Gastrocnemius medialis (tissue), 4 donors: ENCODE results near the gene SARS2. TPM values are rescaled to one million over a fixed set of nuclear protein-coding genes. Genes with fewer than 3 reads are reported as not detected.

ENCODE experiments used
- ATAC-seq, 2 donors: fragments of 150-250 bp; one replicate each; pipeline ENCODE4 v1.9.1; 2016
- DNase-seq, 2 donors: peaks; one replicate each; pipeline ENCODE4 v3.0.0-alpha.2; 2019
- H3K27ac ChIP-seq, 4 donors: fragments of 200-600 bp; sonication (generic); 1 replicate in 1 of 4; 2 replicates in 3 of 4; pipeline ENCODE4 v1.5.1; 2016 to 2018; ENCODE audit warnings: mild to moderate bottlenecking in 2 of 4, moderate library complexity in 1 of 4
- H3K27me3 ChIP-seq, 3 donors: fragments of 200-600 bp; sonication (generic) in 2 of 3; 1 replicate in 1 of 3; 2 replicates in 2 of 3; pipeline versions ENCODE4 v1.5.1 to v1.6.0; 2016 to 2019; ENCODE audit warnings: mild to moderate bottlenecking in 1 of 3, moderate library complexity in 1 of 3
- H3K36me3 ChIP-seq, 2 donors: fragments of 200-600 bp; sonication (generic) in 1 of 2; one replicate each; pipeline ENCODE4 v1.5.1; 2017 to 2018
- H3K4me1 ChIP-seq, 2 donors: fragments of 200-600 bp; sonication (generic) in 1 of 2; one replicate each; pipeline ENCODE4 v1.5.1; 2016 to 2017; ENCODE audit warnings: mild to moderate bottlenecking in 2 of 2
- H3K4me3 ChIP-seq, 4 donors: fragments of 200-600 bp; sonication (generic) in 3 of 4; 1 replicate in 1 of 4; 2 replicates in 3 of 4; pipeline ENCODE4 v1.5.1; 2016 to 2019; ENCODE audit warnings: mild to moderate bottlenecking in 2 of 4
- H3K9me3 ChIP-seq, 3 donors: fragments of 200-600 bp; sonication (generic) in 2 of 3; 1 replicate in 1 of 3; 2 replicates in 2 of 3; pipeline ENCODE4 v1.5.1; 2016 to 2019
- CTCF ChIP-seq, 5 experiments: fragments of 450-650 bp in 3 of 5; fragments of 200-600 bp in 2 of 5; sonication (generic) in 2 of 5; IDR thresholded peaks in 4 of 5; conservative IDR thresholded peaks in 1 of 5; 1 replicate in 4 of 5; 2 replicates in 1 of 5; pipeline ENCODE4 v1.5.1; 2016 to 2019; ENCODE audit warnings: antibody characterized with exemption in 5 of 5, mild to moderate bottlenecking in 3 of 5, moderate library complexity in 3 of 5
- POLR2A ChIP-seq, 2 donors: fragments of 450-650 bp; IDR thresholded peaks; one replicate each; pipeline ENCODE4 v1.6.1; 2017; ENCODE audit warnings: antibody characterized with exemption in 2 of 2, mild to moderate bottlenecking in 2 of 2, moderate library complexity in 2 of 2
- in situ Hi-C, 4 donors: fragments of 200-750 bp; cut with MboI; loops; one replicate each; pipeline versions ENCODE4 v1.15.0 to v1.8.0; 2017; ENCODE audit warnings: low sequenced_read_pairs in 4 of 4
- intact Hi-C: fragments of 100-400 bp; cut with DNase I; formaldehyde crosslinking; loops from one replicate; pipeline ENCODE4 v1.15.1; 2023; ENCODE audit warnings: low total_unique reads
- total RNA-seq, 4 donors: library from RNA; depleted of rRNA; stranded (reverse); fragments of >200 nt; gene quantifications; one replicate each; pipeline versions ENCODE4 v1.1.0 to v1.2.3, GENCODE V29; 2016

The SARS2 gene
- total RNA-seq, 4 donors from 2014 or later = 12.1 to 30.0 (median 27.8) TPM

GRCh38 chr19:38919837-38920601, 10.5 kb downstream of the SARS2 start:
- Histone ChIP-seq H3K4me1 (no peaks in the 10 kb centered on the region), H3K9me3 (no peaks in the 10 kb centered on the region), H3K27ac (no peak overlapping the region), H3K27me3 (no peaks in the 10 kb centered on the region), H3K36me3 (peaks cover 0 to 16% of the 10 kb centered on the region in 2 donors), H3K4me3 (no peak overlapping the region)
- DNase-seq = no peak
- in situ Hi-C loops = loop anchor here in 2 of 4 donors (10.0 to 25.0 kb wide), 2 partner anchors 183 to 515 kb away; partner anchors contain the start of genes CAPN12 (in 2 of the 2) and FAM98C (in 1 of the 2)
- ATAC-seq = no peak
- intact Hi-C loops = no loop called here
- TF ChIP-seq POLR2A (IDR thresholded peaks at IDR 0.05) (no peak), CTCF (IDR thresholded peaks at IDR 0.05 in 4 of 5, conservative IDR thresholded peaks at IDR 0.05 in 1 of 5) (no peak)

- H3K4me1 ChIP-seq = no peaks in the 10 kb centered on the region
- H3K36me3 ChIP-seq = peaks cover 0 to 9% of the 10 kb centered on the region in 2 donors
- H3K27me3 ChIP-seq = no peaks in the 10 kb centered on the region
- DNase-seq (no peak), ATAC-seq (no peak)
- intact Hi-C loops (no loop called here), in situ Hi-C loops (loop anchor here in 2 of 4 donors (25.0 kb wide), 1 partner anchor 181 kb away; the partner anchor contains the start of gene CAPN12 (in 2 of the 2))
- no peak overlapping the region for H3K27ac ChIP-seq
- H3K9me3 ChIP-seq = no peaks in the 10 kb centered on the region
- TF ChIP-seq POLR2A (IDR thresholded peaks at IDR 0.05) (no peak), CTCF (IDR thresholded peaks at IDR 0.05 in 4 of 5, conservative IDR thresholded peaks at IDR 0.05 in 1 of 5) (no peak)
- H3K4me3 ChIP-seq = no peak overlapping the region
These were observed 12.0 kb downstream of the SARS2 start for GRCh38 chr19:38918526-38918925.

GRCh38 chr19:38917921-38918491, 12.6 kb downstream of the SARS2 start:
- intact Hi-C loops (no loop called here), in situ Hi-C loops (loop anchor here in 2 of 4 donors (25.0 kb wide), 1 partner anchor 181 kb away; the partner anchor contains the start of gene CAPN12 (in 2 of the 2))
- no peaks in the 10 kb centered on the region for H3K9me3 ChIP-seq
- no peak for DNase-seq
- H3K27me3 ChIP-seq = no peaks in the 10 kb centered on the region
- TF ChIP-seq POLR2A (IDR thresholded peaks at IDR 0.05) (no peak), CTCF (IDR thresholded peaks at IDR 0.05 in 4 of 5, conservative IDR thresholded peaks at IDR 0.05 in 1 of 5) (no peak)
- no peak for ATAC-seq
- H3K36me3 ChIP-seq = peaks cover 0 to 9% of the 10 kb centered on the region in 2 donors
- H3K4me3 ChIP-seq = no peak overlapping the region
- H3K27ac ChIP-seq = no peak overlapping the region
- H3K4me1 ChIP-seq = no peaks in the 10 kb centered on the region

- in situ Hi-C loops = loop anchor here in 2 of 4 donors (25.0 kb wide), 1 partner anchor 180 kb away; the partner anchor contains the start of gene CAPN12 (in 2 of the 2)
- no peak overlapping the region for H3K27ac ChIP-seq
- no peak overlapping the region for H3K4me3 ChIP-seq
- intact Hi-C loops = no loop called here
- no peak for ATAC-seq
- TF ChIP-seq POLR2A (IDR thresholded peaks at IDR 0.05) = no peak
- no peaks in the 10 kb centered on the region for H3K9me3 ChIP-seq
- H3K27me3 ChIP-seq = no peaks in the 10 kb centered on the region
- DNase-seq = no peak
- H3K36me3 ChIP-seq = peaks cover 0 to 9% of the 10 kb centered on the region in 2 donors
- no peaks in the 10 kb centered on the region for H3K4me1 ChIP-seq
These were observed 13.0 kb downstream of the SARS2 start for GRCh38 chr19:38917516-38917915.
